Brain microvascular endothelial cell (primary cell): Measurements from ENCODE around the gene MRPL2.

Experiments
- DNase-seq: peaks from one replicate; pipeline ENCODE4 v3.0.0-alpha.2; 2020
- H3K27ac ChIP-seq: fragments of 250-450 bp; sonication (Bioruptor Pico); 2 replicates; pipeline ENCODE4 v1.5.1; 2020; ENCODE audit warnings: mild to moderate bottlenecking, moderate library complexity
- H3K27me3 ChIP-seq: fragments of 250-450 bp; sonication (Bioruptor Pico); replicated peaks from 2 replicates; pipeline ENCODE4 v1.5.1; 2020; ENCODE audit warnings: mild to moderate bottlenecking
- H3K36me3 ChIP-seq: fragments of 250-450 bp; sonication (Bioruptor Pico); replicated peaks from 2 replicates; pipeline ENCODE4 v1.5.1; 2020; ENCODE audit warnings: mild to moderate bottlenecking
- H3K4me3 ChIP-seq: 2 replicates; pipeline ENCODE4 v1.5.1; 2011; ENCODE audit warnings: low read depth, mild to moderate bottlenecking, control low read depth, low read length, moderate library complexity
- CTCF ChIP-seq: IDR thresholded peaks from 2 replicates; pipeline ENCODE4 v1.5.1; 2011; ENCODE audit warnings: low read depth, mild to moderate bottlenecking, moderate library complexity, low read length, control low read depth, inconsistent platforms; ENCODE audit errors: missing control alignments
- in situ Hi-C: cut with HindIII; loops from 2 replicates; pipeline ENCODE4 v1.10.0; 2017; ENCODE audit warnings: low sequenced_read_pairs, low pct_ligation_motif_present

The MRPL2 gene

GRCh38 chr6:43059168-43060033 lies at the start of gene MRPL2, which contains the start of gene KLC4:
TSS of gene MRPL2 (minus strand) at chr6:43059434. CDS start at chr6:43059381, 53 bp downstream.
TSS of gene KLC4 (plus strand) at chr6:43059631. CDS start at chr6:43061336, 1,705 bp downstream.
- peaks cover 6% of the 10 kb centered on the region for H3K36me3 ChIP-seq
- H3K27me3 ChIP-seq, result no peaks in the 10 kb centered on the region
- in situ Hi-C loops, result no loop called here
- peak within 1 kb of the TSS; percentile 82 for H3K4me3 ChIP-seq
- peak within 1 kb of the TSS; percentile 90 for H3K27ac ChIP-seq
- TF ChIP-seq CTCF, result no peak
- peak; percentile 99 for DNase-seq

GRCh38 chr6:43107344-43108062 lies 48.3 kb upstream of the MRPL2 start:
- no peak for TF ChIP-seq CTCF
- Histone ChIP-seq H3K36me3 (no peaks in the 10 kb centered on the region), H3K4me3 (no peak overlapping the region), H3K27ac (no peak overlapping the region), H3K27me3 (no peaks in the 10 kb centered on the region)
- no peak for DNase-seq
- in situ Hi-C loops, result no loop called here

GRCh38 chr6:43105538-43106222 lies 46.4 kb upstream of the MRPL2 start:
- in situ Hi-C loops, result no loop called here
- no peak for DNase-seq
- Histone ChIP-seq H3K4me3 (no peak overlapping the region), H3K36me3 (no peaks in the 10 kb centered on the region), H3K27ac (no peak overlapping the region), H3K27me3 (no peaks in the 10 kb centered on the region)
- no peak for TF ChIP-seq CTCF

GRCh38 chr6:43103253-43103876 lies 44.1 kb upstream of the MRPL2 start:
- Histone ChIP-seq H3K4me3 (no peak overlapping the region), H3K27me3 (no peaks in the 10 kb centered on the region), H3K27ac (no peak overlapping the region), H3K36me3 (no peaks in the 10 kb centered on the region)
- no peak for DNase-seq
- in situ Hi-C loops, result no loop called here
- no peak for TF ChIP-seq CTCF

GRCh38 chr6:43101497-43101896 lies 42.3 kb upstream of the MRPL2 start:
- Histone ChIP-seq H3K36me3 (no peaks in the 10 kb centered on the region), H3K27ac (no peak overlapping the region), H3K27me3 (no peaks in the 10 kb centered on the region), H3K4me3 (no peak overlapping the region)
- in situ Hi-C loops, result no loop called here
- no peak for DNase-seq
- TF ChIP-seq CTCF, result no peak
